GM12873 (cell line): ENCODE measurements around the gene NPAS3.

Experiments
- TF ChIP-seq, protein P1 (sequence below): IDR thresholded peaks from 2 replicates; pipeline ENCODE4 v1.5.1; 2012; ENCODE audit warnings: low read depth, mild to moderate bottlenecking, moderate library complexity, low read length, control low read depth; ENCODE audit not compliant: insufficient read depth; ENCODE audit errors: missing control alignments

Gene NPAS3

DNA sequence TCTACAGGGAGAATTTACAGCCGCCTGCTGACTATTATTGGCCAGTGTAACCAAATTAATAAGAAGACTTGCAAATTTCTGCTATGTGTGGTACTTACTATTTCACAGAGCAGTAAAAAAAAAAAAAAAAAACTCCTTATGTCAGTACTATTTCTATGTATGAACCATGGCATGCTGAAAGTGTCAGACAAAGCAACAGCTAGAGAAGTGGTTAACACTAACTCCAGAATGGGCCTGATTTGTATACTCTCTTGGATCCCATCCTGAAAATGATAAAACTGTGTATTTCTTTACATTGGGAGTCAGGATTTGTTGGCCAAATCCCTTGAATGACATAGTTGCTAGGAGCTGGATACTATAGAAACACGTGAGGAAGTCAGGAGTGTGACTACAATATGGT lies 595.4 kb downstream of the NPAS3 start:
- TF ChIP-seq, protein P1, sequence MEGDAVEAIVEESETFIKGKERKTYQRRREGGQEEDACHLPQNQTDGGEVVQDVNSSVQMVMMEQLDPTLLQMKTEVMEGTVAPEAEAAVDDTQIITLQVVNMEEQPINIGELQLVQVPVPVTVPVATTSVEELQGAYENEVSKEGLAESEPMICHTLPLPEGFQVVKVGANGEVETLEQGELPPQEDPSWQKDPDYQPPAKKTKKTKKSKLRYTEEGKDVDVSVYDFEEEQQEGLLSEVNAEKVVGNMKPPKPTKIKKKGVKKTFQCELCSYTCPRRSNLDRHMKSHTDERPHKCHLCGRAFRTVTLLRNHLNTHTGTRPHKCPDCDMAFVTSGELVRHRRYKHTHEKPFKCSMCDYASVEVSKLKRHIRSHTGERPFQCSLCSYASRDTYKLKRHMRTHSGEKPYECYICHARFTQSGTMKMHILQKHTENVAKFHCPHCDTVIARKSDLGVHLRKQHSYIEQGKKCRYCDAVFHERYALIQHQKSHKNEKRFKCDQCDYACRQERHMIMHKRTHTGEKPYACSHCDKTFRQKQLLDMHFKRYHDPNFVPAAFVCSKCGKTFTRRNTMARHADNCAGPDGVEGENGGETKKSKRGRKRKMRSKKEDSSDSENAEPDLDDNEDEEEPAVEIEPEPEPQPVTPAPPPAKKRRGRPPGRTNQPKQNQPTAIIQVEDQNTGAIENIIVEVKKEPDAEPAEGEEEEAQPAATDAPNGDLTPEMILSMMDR = no peak

DNA sequence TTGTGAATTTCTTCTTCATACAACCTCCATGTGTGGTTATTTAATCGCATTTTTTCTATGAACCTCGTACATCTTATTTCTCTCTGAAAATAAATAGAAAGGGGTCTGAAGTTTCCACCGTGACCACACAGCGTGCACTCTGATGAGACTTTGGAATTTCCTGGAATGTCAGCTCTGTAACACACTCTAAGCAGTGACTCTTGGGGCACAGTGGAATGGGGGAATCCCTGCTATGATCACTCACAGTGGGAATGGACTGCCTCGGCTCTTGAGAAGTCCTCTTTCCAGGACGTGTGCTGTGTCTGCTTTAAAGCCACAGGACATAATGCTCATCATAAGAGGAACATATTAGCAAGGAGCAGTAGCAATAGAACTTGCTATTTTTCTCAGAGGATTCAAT lies 596.0 kb downstream of the NPAS3 start:
- TF ChIP-seq, protein P1 = no peak

DNA sequence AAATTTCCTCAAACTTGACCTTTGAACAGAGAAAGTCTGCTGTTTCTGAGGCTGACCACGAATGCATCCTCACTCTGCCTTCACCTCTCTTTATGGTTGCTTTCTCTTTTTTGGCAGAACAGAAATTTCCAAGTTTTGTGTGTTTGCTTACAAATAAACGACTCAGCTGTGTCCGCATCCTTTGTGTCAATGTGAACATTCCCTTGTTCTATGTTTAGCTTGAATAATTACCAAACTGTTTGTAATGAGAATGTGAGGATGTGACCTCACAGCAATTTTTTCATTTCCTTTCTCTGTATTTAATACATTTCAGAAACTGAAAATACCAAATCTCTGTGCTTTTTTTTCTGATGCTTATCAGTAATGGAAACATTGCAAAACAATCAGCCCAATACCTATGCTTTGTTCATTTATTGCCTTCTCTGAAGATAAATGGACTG lies 601.3 kb downstream of the NPAS3 start:
- TF ChIP-seq, protein P1 = no peak

DNA sequence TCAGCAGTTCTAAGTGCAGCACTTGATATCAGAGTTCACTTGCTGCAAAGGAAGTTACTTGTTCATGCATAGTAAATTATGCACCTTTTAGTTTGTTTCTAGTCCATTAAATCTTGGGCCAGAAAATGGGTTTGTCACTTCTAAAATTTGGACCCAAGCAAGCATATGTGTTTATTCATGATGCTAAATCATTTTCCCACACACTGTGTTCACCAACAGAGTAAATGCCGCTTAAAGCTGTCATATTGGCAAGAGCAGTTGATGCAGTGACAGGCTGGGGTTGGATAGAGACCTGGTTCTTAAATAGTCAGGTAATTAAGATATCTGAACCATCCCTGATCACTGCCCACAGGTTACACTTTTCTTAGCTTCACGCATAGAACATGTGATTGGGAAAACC lies 602.5 kb downstream of the NPAS3 start:
- TF ChIP-seq, protein P1 = no peak

DNA sequence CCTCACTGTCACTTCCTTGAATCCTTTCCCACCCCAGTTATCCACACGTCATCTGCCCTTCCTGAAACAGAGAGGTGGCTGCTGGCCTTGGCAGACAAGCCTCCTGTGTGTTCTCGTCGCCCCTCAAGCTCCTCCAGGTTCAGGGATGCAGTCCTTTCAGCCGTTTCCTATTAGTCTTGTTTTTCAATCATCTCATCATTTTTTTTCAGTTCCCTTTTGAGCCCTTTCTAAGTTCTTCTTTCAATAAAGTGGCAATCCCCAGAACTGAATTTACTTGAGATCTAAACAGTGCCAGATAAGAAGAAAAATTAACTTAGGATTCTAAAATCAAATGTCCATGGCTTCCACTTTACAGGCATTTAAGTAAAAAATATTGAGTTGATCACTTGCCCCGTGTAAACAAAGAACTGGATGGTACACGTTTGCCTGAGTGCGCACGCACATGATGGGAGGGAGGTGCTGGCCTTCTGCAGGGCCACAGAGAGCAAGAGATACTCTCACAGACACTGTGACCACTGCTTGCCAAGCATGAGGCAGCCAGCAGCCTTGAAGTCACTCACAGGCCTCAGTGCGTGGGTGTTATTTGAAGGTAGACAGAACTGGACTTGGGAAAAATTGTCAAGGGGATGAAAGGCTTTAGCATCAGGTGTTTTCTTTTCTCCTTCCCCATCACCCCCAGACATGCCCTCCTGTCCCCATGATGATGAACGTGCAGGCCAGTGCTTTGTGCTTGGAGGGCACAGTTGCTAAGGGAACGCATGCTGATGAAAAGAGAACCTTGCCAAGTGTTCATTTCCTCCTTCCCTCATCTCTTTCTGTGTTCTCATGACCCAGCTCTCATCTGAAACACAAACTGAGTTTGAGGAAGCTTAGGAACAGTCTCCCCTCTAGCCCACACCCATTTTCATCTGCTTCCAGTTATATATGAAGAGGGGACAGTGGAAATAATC lies 603.9 kb downstream of the NPAS3 start:
- TF ChIP-seq, protein P1 = no peak

DNA sequence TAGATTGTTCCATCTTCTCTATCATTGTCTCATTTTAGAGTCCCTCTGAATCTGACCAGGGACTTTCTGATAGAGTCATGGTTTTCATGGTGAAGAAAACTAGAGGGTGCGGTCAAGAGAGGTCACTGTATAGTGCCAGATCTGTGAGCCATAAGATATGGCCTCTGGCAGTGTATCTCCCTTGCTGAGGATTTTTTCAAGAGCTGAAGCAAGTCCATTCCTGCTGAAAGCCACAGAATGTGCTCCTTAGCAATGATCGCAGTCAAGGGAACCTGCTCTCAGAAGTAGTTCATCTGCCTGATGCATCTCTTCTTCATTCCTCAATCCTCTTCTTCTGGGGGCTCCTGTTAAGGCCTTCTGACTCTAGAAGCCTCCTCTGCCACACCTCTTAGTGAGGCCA lies 607.0 kb downstream of the NPAS3 start:
- TF ChIP-seq, protein P1 = no peak

DNA sequence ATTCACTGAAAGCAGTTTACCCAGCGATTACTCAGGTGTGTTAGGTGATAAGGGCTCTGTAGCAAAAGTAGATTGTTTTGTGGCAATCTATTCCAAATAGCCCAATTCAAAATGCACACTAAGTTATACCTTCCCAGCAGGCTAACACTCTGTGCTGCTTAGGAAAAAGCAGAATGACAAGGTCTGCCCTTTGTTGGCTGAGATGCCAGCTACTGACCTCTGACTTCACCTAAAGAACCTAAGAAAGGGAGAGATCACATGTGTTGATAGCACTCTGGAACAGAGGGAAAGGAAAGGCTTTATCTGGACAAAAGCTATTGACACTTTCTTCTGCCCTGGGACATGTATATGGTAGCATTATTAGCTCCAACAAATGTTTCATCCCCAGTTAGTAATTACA lies 609.9 kb downstream of the NPAS3 start:
- TF ChIP-seq, protein P1 = no peak
